Measurements from ENCODE around the gene PLCH2. TPM values are rescaled to one million over a fixed set of nuclear protein-coding genes. Genes with fewer than 3 reads are reported as not detected.

The PLCH2 gene
- total RNA-seq, 1 experiment from 2014 or later: not detected

DNA sequence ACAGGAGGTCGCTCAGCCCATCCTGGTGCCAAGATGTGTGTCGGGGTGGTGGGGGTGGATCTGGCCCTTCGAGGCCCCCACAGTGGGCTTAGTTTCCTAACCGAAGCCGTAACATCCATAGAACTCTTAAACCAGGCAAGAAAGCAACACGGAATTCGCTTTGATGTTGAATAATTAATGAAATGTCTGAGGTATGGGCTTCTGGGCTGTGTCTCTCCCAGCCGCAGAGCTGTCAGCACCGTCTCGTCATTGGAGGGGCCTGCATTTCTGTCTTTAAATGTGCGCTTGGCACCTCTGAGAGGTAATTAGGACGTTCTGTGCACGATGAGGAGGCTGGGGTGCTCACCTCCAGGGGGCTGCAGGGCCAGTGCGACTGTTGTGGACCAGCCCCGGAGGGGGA lies 13.3 kb upstream of the PLCH2 start:
- DNase-seq (ENCODE audit: low read depth): no peak

DNA sequence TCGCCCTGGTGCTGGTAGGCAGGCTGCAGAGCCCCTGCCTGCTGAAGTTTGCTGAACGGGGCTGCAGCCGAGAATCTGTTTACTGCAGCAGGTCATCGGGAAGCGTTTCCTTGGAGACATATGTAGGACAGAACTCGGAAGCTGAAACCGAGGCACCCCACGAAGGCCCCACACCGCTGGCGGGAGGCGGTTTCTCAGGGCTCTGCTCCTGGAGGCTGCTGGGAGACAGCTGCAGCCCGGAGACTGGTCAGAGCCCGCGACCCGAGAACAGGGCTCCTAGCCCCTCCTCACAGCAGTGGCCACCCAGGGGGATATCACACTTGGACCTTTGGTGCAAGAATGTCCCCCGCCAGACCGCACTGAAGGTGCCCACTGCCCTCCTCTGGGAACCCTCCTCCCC lies 12.7 kb upstream of the PLCH2 start:
- no peak for DNase-seq (ENCODE audit: low read depth)

DNA sequence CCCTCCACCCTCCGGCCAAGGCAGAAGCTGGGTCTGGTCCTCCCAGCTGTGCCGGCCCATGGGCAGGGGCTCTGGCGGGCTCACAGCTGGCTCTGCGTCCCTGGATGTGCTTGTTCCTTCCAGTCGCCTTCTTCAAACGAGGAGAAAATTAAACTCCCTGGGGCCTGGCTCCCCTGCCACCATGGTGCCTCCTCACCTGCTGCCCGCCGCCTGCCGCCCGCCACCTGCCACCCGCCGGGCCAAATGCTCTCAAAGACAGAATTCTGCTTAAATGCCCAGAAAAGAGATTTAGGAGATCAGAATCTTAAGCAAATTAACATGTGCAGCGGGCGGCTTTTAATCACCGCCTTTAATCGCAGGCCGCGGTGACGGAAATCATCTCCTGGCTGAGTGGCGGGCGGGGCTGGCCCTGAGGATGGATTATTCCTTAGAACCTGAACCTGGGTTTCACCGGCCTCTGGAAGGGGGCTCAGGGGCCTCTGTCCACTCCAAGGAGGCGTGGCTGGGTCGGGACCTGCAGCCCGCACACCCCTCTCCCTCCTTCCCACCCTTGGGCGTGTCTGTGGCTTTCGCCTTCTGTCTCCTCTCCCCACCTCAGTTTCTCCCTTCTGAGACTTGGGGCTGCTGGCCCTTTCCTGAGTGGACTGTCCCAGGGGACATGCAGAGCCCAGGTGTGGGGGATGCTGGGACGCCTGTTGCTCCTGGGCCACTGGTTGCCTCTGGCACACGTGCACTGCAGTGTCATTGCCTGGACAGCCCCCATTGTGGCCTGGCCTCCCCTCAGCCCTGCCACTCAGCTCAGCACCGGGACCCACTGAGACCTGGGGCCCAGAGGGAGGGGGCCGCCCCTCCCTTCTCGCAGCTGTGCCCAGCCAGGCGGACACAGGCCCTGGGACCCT lies 10.5 kb upstream of the PLCH2 start:
- no peak for DNase-seq (ENCODE audit: low read depth)

DNA sequence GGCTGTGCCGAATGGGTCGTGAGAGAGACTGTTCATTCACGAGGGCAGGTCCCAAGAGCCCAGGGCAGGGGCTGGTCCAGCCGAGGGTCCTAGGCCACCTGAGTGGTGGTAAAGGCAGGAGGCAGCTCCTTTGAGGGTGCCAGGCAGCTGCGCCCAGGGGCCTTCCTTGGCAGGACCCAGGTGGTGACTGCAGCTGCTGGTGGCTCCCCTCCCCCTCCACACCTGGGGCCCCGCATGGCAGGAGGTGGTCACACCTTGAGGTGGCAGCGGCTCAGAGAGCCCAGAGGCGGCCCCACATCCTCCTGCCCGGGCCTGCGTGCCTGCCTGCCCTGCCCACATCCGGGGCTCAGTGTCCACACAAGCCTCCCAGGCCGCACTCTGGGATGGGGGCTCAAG lies 9.8 kb upstream of the PLCH2 start:
- no peak for DNase-seq (ENCODE audit: low read depth)

DNA sequence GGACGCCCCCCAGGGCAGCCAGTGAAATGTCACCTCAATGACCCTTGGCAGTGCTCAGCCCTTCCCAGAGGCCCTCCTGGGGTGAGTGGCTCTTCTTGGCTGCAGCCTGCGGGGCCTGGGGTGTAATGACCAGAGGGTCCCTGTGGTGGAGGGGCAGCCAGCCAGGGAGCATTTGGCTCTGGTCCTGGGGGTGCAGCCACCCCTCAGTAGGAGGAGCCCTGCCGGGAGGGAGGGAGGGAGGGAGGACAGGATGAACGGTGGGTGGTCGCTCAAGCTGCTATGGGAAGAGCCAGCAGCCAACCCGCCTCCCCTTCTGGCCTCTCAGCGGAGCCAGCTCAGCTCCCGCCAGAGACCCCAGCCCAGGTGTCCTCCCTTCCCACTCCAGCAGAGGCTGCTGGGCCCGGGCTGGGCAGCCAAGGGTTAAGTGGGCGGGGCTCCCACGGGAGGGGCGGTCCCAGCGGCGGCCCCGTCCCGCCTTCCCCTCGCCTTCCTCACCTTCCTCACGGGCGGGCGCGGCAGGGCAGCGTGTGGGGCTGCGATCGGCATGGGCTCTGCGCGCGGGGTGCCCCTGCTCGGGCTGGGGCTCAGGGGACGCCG lies 9.0 kb upstream of the PLCH2 start:
- DNase-seq (ENCODE audit: low read depth): peak; percentile 43

DNA sequence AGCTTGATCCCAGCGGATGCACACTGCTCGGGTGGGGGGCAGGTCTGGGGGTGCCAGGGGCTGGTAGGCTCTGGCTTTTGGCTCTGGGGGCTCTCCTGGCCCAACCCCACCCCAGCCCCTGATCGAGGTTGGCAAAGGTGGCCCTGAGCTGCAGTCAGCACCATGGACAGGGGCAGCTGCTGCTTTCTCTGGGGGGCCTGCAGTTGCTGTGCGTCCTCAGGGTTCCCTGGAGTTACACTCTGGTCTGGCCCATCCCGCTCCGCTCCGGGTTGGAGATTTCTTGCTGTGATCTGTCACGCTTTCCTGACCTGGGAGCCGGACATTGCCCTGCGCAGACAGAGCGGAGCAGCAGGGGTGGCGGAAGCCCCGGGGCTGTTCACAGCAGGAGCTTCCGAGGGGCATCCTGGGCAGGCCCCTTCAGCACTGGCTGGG lies 8.0 kb upstream of the PLCH2 start:
- peak; percentile 68 for DNase-seq (ENCODE audit: low read depth)

DNA sequence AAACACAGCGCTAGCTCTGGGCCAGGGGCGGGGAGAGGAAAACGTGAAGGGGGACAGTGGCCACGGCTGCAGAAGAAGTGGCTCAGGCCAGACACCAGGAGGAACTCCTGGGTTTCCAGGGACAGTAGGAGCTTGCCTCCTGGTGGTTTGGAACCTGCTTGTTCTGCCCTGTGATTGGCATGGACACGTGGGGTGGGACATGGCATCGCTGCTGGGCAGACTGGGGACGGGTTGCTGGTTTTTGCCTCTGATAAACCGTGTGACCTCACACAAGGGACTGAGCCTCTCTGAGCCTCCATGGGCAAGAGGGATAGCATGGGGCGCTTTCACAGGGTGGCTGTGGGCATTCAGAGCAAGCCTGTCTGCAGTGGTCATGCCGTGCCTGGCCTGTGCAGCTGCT lies 7.5 kb upstream of the PLCH2 start:
- DNase-seq (ENCODE audit: low read depth): no peak

DNA sequence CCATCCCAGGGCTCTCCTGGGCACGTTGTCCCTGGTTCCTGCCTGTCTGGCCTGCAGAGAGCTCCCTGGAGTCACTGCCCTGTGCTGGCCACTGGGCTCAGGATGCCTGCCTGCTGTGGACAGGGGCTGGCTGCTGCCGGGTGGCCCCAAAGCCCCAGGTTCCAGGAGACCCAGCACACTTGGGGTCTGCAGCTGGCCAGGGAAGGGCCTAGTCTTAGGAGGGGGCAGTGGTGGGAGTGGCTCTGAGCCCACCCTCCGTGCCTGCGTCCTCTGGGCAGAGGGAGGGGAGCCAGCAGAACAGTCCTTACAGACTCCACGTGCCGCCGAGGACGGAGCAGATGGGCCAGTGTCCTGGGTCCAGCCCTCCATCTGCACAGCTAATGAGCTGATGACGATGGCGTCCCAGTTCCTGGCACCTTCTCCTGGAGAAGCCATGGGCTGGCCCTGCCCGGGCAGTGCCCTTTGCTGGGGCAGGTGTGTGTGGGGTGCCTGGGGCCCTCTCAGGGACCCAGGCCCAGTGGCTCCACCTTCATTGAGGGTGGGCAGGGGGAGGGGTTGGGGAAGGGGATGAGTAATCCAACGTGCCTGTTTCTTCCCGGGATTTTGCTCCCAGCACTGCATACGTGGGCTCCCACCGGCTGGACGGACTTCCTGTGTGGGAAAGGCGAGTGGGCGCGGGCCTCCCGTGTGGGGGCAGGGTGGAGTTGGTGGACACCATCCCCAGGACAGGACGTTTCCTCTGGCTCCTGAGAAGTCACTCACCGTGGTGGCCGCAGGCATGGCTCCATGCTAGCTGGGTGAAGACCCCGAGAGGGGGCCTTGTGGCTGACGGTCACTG lies 6.8 kb upstream of the PLCH2 start:
- no peak for DNase-seq (ENCODE audit: low read depth)

DNA sequence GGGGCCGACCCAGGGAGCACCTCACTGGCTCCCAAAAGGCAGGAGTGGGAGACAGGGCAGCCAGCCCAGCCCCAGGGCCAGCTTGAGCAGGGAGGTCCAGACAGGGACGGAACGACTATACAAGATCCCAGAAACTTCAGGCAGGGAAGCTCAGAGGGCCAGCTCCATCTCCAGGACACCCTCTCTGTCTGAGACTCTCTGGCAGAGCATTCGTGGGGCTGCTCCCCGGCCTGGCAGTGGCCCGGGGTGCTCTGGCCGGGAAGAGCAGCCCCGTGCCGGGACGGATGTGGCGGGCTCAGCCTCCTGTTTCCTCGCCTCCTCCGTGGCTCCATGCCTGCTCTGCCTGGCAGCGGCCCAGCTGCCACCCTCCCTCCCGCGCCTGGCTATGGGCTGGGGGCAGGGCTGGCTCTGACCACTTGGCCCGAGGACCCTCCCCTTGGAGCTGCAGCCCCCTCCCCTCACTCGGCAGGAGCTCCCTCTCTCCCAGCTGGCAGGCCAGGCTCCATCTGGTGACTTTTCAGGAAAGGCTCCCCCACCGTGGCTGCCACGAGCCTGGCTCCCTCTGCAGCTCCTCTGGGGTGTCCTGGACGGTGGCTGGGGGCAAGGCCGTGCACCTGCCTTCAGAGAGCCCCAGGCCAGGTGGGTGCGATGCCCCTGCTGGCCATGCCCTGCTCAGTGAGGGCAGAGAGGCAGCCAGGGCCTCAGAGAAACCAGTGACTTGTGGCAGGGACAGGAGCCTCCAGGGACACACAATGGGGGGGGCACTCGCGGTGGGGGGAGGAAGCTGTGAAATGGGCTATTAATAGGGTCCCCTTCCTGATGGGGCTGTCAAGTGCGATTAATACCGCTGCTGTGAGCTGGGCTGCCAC lies 5.6 kb upstream of the PLCH2 start:
- no peak for DNase-seq (ENCODE audit: low read depth)

DNA sequence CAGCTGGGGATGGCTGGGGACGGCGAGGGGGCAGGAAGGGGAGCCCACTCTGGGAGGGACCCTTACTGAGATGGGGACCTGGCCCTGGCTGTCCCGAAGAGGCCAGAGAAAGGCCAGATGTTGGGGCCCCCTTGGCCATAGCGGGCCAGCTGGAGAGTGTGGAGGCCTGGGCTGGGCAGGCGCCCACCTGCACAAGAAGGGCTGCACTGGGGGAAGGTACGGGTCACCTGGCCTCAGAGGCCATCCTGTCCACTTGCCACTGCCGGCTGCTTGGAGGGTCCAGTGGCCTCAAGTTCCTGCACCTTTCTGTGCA lies 5.0 kb upstream of the PLCH2 start:
- no peak for DNase-seq (ENCODE audit: low read depth)

DNA sequence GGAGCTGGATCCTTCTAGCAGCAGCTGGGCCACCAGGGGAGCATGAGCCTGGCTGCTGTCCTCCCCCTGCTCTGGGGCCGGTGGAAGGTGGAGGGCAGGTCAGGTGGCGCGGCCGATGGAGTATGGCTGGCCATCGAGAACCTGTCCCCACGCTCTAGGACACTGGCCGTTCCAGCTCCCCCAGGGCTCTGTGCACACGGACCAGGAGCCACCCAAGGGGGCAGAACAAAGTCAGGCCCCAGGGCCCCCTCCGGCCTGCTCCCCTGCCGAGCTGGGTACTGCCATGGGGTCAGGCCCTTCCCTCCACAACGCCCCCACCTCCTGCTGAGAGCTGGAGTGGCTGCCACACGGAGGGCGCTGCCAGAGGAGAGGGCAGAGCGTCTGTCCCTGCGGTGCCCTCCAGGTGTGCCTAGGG lies 4.5 kb upstream of the PLCH2 start:
- DNase-seq (ENCODE audit: low read depth): no peak

DNA sequence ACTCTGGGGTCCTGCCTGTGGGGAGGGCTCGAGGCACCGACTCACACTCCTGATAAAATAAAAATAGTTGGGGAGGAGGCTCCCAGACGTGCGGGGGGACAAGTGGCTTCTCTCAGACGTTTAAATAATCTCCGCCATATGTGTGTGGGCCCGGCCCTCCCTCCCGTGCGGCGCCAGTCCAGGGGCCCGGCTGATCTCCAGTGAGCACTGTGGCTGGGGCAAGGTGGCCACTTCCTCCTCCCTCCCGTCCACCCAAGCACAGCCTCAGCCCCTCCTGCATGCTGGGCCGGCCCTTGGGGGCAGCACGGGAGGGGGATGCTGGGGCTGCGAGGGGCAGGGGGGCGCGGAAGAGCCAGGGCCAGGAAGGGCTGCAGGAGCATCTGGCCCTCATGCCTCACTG lies 4.0 kb upstream of the PLCH2 start:
- DNase-seq (ENCODE audit: low read depth): no peak

DNA sequence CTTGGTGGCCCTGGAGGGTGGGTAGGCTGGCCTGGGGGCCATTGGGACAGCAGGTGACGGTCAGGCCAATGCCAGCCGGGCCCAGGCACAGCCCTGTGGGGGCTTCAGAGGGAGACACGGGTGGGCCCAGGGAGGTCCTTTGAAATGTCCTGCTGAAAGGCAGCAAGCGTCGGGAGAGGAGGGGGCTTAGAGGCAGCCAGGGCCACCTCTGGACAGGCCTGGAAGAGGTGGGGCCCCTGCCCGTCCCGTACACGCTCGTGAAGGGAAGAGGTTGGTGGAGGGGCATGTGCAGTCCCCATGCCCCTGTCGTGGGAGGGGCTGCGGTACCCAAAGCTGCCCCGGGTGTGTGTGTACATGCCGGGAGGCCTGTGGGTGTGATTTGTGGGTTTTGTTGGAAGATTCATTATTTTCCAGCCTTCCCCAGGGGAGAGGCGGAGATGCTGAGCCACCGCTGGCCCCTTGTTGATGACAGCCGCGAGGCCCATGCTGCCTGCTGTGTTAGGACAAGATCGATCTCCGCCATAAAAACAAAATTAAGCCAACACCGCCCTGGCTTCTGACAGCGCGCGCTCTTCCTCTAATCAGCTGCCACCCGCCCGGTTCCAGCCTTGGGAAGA lies 3.4 kb upstream of the PLCH2 start:
- no peak for DNase-seq (ENCODE audit: low read depth)

DNA sequence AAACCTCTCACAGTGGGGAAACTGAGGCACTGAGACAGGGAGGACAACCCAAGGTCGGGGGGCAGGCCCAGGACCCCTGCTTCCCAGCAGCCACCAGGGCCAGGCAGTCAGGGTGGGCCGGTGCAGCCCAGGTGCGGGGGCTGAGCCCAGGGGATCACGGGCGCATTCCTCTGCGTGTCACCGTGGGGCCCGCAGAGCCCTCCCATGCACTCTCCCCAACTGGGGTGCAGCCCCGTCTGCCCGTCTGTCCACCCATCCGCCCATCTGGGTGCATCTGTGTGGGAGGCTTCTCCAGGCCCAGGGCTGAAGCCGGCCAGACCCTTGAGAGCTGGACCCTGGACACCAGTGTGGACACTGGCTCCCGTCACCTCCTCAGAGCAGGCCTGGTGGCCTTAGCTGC lies 2.9 kb upstream of the PLCH2 start:
- no peak for DNase-seq (ENCODE audit: low read depth)

DNA sequence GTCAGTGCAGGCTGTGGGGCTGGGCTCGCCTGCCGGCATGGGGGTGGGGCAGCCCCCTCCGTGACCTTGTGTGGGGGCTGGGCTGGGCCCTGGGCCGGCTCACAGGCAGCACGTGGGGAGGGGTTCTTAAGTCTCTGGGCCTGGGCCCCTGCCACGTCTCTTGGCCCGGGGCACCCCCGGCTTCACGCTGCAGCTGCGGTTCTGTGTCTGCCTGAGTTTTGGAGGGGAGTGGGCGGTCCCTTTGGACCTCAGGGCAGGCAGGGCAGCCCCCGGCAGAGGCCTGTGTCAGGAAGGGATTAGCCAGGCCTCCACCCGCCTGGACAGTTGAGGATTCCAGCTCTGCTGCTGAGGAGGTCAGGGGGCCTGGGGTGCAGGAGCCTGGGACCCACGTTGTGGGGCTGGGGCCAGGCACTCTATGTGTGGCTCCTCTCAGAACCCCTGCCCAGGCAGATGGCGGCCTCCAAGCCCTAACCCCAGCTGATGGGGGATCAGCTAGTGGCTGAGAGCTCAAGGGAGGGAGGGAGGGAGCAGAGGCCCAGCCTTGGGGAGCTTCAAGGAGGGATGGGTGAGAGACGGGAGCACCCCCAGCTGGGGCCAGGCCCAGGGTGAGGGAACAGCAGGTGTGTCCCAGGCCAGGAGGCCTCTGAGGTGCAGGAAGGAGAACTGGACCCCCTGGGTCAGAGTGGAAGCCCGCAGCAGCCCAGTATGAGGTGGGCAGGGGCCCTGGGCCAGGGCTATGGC lies 1.8 kb upstream of the PLCH2 start:
- DNase-seq (ENCODE audit: low read depth): no peak

DNA sequence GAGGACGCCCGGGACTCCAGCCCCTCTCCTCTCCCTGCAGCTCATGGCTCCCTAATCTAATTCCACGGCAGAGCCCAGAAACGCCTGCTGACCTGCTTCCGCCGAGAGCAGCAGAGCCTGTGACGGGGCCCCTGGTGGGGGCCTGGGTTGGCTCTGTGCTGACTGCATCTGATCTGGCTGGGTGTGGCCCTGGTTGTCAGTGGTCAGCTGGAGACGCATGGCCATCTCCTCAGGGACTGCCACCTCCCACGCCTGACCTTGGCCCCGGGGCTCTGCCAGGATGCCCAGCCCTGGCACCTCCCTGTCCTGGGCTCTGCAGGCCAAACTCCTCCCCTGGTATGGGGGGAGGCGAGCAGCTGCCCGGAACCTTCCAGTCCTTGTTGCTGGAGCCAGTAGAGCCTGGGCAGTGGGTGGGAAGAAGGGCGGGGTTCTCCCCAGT lies 1.1 kb upstream of the PLCH2 start:
- DNase-seq (ENCODE audit: low read depth): no peak

DNA sequence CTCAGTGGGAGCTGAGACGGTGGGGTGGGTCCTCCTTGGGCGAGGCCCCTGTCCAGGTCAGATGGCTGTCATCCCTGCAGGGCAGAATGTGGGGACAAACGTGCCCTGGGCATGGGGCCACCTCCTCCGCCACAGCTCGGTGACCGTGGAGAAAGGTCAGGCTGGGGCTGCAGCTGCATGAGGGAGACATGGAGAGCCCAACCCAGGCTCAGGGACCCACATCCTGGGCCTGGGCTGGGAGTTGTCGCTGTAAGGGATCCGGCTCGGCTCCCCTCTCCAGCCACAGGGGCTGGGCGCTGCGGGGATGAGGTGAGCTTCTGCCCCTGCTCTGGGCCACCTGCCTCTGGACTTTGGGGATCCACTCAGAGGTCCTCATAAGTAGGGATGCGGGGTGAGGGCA lies 518 bp upstream of the PLCH2 start:
- DNase-seq (ENCODE audit: low read depth): no peak

DNA sequence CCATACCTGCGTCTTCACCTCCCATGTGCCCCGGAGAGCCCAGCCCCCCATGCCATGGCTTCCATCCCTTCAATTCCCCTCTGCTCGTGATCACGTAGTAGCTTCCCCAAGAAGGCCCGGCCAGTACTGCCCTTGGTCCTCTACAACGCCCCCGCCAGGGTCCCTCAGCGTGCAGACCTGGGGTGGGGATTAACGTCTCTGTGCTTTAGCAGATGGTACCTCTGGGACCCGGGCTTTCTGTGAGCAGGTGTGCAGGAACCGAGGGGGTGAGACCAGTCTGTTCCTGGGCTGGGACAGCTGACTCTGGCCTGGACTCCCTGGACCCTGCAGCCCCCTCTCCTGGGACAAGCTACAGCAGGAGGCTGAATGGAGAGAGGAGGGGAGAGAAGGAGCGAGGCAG lies 1.2 kb downstream of the PLCH2 start:
- DNase-seq (ENCODE audit: low read depth): no peak

DNA sequence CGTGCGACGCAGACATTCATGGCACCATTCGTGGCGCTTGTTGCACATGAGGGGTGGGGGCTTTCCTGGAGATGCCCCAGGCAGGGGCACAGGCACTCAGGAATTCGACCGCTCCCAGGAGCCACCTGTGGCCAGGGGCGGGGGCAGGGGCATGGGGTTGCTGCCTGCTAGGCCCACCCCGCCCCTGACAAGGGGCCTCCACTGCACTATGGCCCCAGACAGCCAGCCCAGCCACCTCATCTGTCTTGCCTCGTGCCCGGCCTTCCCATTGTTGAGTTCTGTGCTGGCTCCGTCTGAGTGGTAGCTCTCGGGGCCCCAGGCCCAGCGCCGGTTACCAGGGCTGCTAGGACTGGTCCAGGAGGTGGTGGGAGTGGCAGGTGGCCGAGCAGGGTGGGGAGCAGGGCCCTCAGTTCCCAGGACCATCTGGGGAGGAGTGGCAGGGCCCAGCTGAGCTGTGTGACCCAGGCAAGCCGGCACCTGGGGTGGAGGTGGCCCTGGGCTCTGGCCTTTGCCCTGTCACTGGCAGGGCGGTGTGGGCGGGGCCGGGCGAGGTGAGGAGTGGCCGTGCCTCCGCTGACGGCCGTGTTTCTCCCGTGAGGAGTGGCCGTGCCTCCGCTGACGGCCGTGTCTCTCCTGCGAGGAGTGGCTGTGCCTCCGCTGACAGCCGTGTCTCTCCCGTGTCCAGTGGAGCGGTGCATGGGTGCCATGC lies 1.9 kb downstream of the PLCH2 start:
- no peak for DNase-seq (ENCODE audit: low read depth)

DNA sequence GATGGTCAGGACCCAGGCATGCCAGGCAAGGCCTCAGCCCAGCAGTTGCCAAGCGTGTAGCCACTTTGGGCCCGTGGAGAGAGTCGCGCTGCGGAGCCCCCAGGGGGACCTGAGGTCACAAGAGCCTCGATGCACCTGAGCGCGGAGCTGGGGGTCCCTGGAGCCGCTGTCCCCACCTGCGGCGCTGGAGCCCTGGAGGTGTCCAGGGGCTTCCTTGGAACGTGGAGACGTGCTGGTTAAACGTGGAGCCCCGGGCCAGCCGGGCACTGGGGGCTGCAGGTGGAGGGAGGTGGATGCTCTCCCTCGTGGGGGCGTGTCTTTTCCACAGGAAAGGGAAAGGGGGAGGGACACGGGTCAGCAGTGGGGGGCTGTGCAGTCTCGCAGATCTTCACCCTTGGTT lies 3.1 kb downstream of the PLCH2 start:
- no peak for DNase-seq (ENCODE audit: low read depth)
